ENCODE measurements around the gene ABCB9. TPM values are rescaled to one million over a fixed set of nuclear protein-coding genes. Genes with fewer than 3 reads are reported as not detected.

The ABCB9 gene
- polyA plus RNA-seq, 1 donor from 2014 or later = 19.7 TPM

DNA sequence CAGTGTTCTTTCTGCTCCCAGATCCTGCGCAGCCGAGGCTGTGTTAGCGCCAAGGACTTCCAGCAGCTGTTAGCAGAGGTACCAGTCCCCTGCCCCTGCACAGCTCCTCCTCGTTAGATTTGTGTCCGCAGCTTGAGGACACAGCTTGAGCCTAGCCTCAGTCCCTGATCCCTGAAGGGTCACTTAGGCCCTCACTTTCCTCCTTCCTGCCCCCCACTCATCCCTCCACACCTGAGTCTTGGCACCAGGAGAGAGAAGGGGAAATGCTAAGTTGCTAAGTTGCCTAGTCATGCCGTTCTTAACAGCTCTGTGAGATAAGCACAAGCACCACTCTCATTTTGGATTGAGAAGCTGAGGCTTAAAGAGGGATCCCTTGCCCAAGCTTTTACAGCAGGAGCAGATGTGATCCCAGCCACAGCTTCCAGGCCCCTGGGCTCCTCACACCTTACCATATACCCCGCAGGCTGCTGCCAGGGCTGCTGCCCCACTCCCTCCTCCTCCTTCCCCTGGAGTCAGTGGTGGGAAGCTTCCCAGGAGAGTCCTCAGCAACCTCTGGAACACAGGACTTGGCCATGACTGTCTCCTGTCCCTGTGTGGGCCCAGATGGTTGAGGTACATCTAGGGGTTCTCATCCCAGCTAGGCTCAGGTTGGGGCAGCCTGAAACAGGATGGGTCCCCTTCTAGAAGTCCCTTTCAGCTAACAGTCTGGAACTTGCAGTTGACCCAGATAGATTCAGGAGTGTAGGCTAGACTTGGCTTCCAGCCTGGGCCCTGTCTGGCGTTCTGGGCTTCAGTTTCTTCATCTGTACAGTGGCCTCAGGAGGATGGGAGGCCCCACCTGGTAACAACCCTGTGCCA lies 9.8 kb upstream of the ABCB9 start:
- Histone ChIP-seq H3K4me2 (ENCODE audit: low read length) (peak overlapping the region; percentile 82), H3K9ac (ENCODE audit: low read length) (peak overlapping the region; percentile 99), H2AFZ (ENCODE audit: low read depth, low read length) (peak overlapping the region; percentile 99), H3K27ac (ENCODE audit: low read length) (peak overlapping the region; percentile 100), H3K4me3 (ENCODE audit: low read length) (peak overlapping the region; percentile 99), H3F3A (ENCODE audit: insufficient read depth, low read length, poor library complexity, severe bottlenecking) (no peaks in the 10 kb centered on the region), H4K20me1 (ENCODE audit: insufficient read depth) (no peaks in the 10 kb centered on the region), H3K27me3 (ENCODE audit: insufficient read depth, low read depth, low read length) (no peaks in the 10 kb centered on the region), H3K79me2 (replicated peaks; ENCODE audit: insufficient read depth, low read length) (peaks cover 7% of the 10 kb centered on the region), H3K9me2 (ENCODE audit: insufficient read depth, low read length) (no peaks in the 10 kb centered on the region), H3K36me3 (ENCODE audit: insufficient read depth, low read length) (no peaks in the 10 kb centered on the region), H3K9me3 (ENCODE audit: low read length) (no peaks in the 10 kb centered on the region)
- TF ChIP-seq TAF1 (IDR thresholded peaks at IDR 0.05; ENCODE audit: low read depth) = no peak
- no peak for TF ChIP-seq EP300 (conservative IDR thresholded peaks at IDR 0.05; ENCODE audit: poor library complexity, severe bottlenecking)
- no peak for TF ChIP-seq POLR2AphosphoS5 (IDR thresholded peaks at IDR 0.05)
- no peak for TF ChIP-seq RAD21 (conservative IDR thresholded peaks at IDR 0.05)
- TF ChIP-seq, protein P1, sequence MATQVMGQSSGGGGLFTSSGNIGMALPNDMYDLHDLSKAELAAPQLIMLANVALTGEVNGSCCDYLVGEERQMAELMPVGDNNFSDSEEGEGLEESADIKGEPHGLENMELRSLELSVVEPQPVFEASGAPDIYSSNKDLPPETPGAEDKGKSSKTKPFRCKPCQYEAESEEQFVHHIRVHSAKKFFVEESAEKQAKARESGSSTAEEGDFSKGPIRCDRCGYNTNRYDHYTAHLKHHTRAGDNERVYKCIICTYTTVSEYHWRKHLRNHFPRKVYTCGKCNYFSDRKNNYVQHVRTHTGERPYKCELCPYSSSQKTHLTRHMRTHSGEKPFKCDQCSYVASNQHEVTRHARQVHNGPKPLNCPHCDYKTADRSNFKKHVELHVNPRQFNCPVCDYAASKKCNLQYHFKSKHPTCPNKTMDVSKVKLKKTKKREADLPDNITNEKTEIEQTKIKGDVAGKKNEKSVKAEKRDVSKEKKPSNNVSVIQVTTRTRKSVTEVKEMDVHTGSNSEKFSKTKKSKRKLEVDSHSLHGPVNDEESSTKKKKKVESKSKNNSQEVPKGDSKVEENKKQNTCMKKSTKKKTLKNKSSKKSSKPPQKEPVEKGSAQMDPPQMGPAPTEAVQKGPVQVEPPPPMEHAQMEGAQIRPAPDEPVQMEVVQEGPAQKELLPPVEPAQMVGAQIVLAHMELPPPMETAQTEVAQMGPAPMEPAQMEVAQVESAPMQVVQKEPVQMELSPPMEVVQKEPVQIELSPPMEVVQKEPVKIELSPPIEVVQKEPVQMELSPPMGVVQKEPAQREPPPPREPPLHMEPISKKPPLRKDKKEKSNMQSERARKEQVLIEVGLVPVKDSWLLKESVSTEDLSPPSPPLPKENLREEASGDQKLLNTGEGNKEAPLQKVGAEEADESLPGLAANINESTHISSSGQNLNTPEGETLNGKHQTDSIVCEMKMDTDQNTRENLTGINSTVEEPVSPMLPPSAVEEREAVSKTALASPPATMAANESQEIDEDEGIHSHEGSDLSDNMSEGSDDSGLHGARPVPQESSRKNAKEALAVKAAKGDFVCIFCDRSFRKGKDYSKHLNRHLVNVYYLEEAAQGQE (IDR thresholded peaks at IDR 0.05; ENCODE audit: borderline replicate concordance) = no peak
- no peak for TF ChIP-seq EZH2 (IDR thresholded peaks at IDR 0.05; ENCODE audit: borderline replicate concordance, insufficient read depth, low read length, poor library complexity, severe bottlenecking)
- no peak for TF ChIP-seq SMC3 (conservative IDR thresholded peaks at IDR 0.05; ENCODE audit: poor library complexity)
- no peak for TF ChIP-seq MXI1 (conservative IDR thresholded peaks at IDR 0.05; ENCODE audit: poor library complexity, severe bottlenecking)
- TF ChIP-seq, protein P2, sequence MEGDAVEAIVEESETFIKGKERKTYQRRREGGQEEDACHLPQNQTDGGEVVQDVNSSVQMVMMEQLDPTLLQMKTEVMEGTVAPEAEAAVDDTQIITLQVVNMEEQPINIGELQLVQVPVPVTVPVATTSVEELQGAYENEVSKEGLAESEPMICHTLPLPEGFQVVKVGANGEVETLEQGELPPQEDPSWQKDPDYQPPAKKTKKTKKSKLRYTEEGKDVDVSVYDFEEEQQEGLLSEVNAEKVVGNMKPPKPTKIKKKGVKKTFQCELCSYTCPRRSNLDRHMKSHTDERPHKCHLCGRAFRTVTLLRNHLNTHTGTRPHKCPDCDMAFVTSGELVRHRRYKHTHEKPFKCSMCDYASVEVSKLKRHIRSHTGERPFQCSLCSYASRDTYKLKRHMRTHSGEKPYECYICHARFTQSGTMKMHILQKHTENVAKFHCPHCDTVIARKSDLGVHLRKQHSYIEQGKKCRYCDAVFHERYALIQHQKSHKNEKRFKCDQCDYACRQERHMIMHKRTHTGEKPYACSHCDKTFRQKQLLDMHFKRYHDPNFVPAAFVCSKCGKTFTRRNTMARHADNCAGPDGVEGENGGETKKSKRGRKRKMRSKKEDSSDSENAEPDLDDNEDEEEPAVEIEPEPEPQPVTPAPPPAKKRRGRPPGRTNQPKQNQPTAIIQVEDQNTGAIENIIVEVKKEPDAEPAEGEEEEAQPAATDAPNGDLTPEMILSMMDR (IDR thresholded peaks at IDR 0.05; ENCODE audit: poor library complexity, severe bottlenecking) = no peak

DNA sequence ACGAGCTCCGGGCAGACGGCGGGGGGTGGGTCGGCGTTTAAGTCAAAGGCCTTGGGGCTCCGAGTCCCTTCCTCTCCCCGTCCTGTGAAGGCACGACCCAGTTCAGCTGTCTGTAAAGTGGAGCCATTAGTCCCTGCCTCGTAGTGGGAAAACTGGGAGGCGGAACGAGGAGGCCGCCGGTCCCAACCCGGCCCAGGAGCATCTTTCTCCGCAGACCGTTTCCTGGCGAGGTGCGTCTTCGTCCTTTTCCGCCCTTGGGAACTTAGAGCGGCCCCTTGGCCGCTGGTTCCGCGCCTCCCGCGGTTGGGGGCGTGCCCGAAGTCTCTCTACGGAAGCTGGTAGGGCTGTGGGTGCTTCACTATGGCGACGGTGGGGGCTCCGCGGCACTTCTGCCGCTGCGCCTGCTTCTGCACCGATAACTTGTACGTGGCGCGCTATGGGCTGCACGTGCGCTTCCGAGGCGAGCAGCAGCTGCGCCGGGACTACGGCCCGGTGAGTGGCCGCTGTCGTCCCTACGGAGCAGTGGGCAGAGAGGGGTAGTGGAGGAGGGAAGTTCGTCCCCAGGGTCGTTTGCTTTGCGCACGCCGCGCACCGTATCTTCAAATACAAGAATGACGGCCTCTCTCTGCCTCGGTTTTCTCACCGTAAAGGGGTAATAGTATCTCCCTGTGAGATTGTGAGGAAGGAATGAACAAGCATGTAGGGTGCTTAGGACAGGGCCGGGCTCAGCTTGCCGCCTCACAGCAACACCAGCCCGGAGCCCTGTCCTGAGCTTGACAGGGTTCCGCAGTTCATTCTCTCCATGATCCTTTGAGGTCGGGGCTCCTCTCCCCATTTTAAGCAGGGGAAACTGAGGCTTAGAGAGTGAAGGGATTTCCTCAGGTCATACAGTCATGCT lies 8.9 kb upstream of the ABCB9 start, which contains the start of gene OGFOD2:
Gene OGFOD2 (plus strand): TSS at position 353 of the 898 bp plus-strand sequence. CDS start 8 bp downstream, at position 361.
- Histone ChIP-seq H3K9me3 (ENCODE audit: low read length) (no peaks in the 10 kb centered on the region), H3K36me3 (ENCODE audit: insufficient read depth, low read length) (no peaks in the 10 kb centered on the region), H3K9ac (ENCODE audit: low read length) (peak within 1 kb of the TSS; percentile 99), H2AFZ (ENCODE audit: low read depth, low read length) (peak within 1 kb of the TSS; percentile 99), H3K4me3 (ENCODE audit: low read length) (peak within 1 kb of the TSS; percentile 99), H3K79me2 (replicated peaks; ENCODE audit: insufficient read depth, low read length) (peaks cover 7% of the 10 kb centered on the region), H3K27me3 (ENCODE audit: insufficient read depth, low read depth, low read length) (no peaks in the 10 kb centered on the region), H3K4me2 (ENCODE audit: low read length) (peak within 1 kb of the TSS; percentile 82), H3K27ac (ENCODE audit: low read length) (peak within 1 kb of the TSS; percentile 100), H3F3A (ENCODE audit: insufficient read depth, low read length, poor library complexity, severe bottlenecking) (no peaks in the 10 kb centered on the region), H4K20me1 (ENCODE audit: insufficient read depth) (no peaks in the 10 kb centered on the region), H3K9me2 (ENCODE audit: insufficient read depth, low read length) (no peaks in the 10 kb centered on the region)
- TF ChIP-seq, protein P1 (IDR thresholded peaks at IDR 0.05; ENCODE audit: borderline replicate concordance) = peak; percentile 79
- TF ChIP-seq EP300 (conservative IDR thresholded peaks at IDR 0.05; ENCODE audit: poor library complexity, severe bottlenecking) = no peak
- no peak for TF ChIP-seq POLR2AphosphoS5 (IDR thresholded peaks at IDR 0.05)
- peak; percentile 99 for TF ChIP-seq MXI1 (conservative IDR thresholded peaks at IDR 0.05; ENCODE audit: poor library complexity, severe bottlenecking)
- no peak for TF ChIP-seq EZH2 (IDR thresholded peaks at IDR 0.05; ENCODE audit: borderline replicate concordance, insufficient read depth, low read length, poor library complexity, severe bottlenecking)
- TF ChIP-seq TAF1 (IDR thresholded peaks at IDR 0.05; ENCODE audit: low read depth) = no peak
- TF ChIP-seq, protein P2 (IDR thresholded peaks at IDR 0.05; ENCODE audit: poor library complexity, severe bottlenecking) = no peak
- peak; percentile 64 for TF ChIP-seq RAD21 (conservative IDR thresholded peaks at IDR 0.05)
- peak; percentile 66 for TF ChIP-seq SMC3 (conservative IDR thresholded peaks at IDR 0.05; ENCODE audit: poor library complexity)
